Panc1 (cell line): ENCODE results near the gene RBBP4. TPM values are rescaled to one million over a fixed set of nuclear protein-coding genes. Genes with fewer than 3 reads are reported as not detected.

Source experiments
- ATAC-seq: fragments of 200-7000 bp; cut with Tn5 transposase; 2 replicates; pipeline ENCODE4 v1.9.1; 2020; ENCODE audit warnings: mild to moderate bottlenecking, moderate library complexity
- BruUV-seq: library from RNA; stranded (reverse); fragments of 400-500 nt; replicated peaks from 2 replicates; lab custom pipeline; 2021; lab: Mats Ljungman, UMichigan
- CTCF ChIA-PET: fragments of 300-600 bp; sonication (Branson Sonifier 250); formaldehyde crosslinking; loops from one replicate; lab custom pipeline; 2022; ENCODE audit warnings: antibody characterized with exemption; lab: Charles Lee
- POLR2A ChIA-PET: fragments of 300-600 bp; sonication (Branson Sonifier 250); formaldehyde crosslinking; loops from one replicate; lab custom pipeline; 2022; ENCODE audit warnings: antibody characterized with exemption; lab: Charles Lee
- DNase-seq: peaks from one replicate; pipeline ENCODE4 v3.0.0-alpha.2; 2010; ENCODE audit warnings: low read depth, low spot score
- H3K27ac ChIP-seq: 2 replicates; pipeline ENCODE4 v1.5.1; 2011; ENCODE audit warnings: mild to moderate bottlenecking, low read length, inconsistent platforms
- H3K27me3 ChIP-seq: fragments of 200-500 bp; sonication (Bioruptor generic); 2 replicates; pipeline ENCODE4 v1.6.0; 2014; ENCODE audit warnings: low read length, inconsistent platforms; ENCODE audit not compliant: control insufficient read depth, insufficient read depth
- H3K36me3 ChIP-seq: fragments of 200-500 bp; sonication (Bioruptor generic); 2 replicates; pipeline ENCODE4 v1.5.1; 2014; ENCODE audit warnings: inconsistent platforms, mild to moderate bottlenecking, low read length, moderate library complexity; ENCODE audit not compliant: control insufficient read depth, insufficient read depth
- H3K4me1 ChIP-seq: 2 replicates; pipeline ENCODE4 v1.5.1; 2011; ENCODE audit warnings: inconsistent platforms, mild to moderate bottlenecking, low read length, moderate library complexity; ENCODE audit not compliant: control insufficient read depth, insufficient read depth
- H3K4me3 ChIP-seq, 2 experiments: 2 replicates each; pipeline ENCODE4 v1.5.1; 2011 to 2012; ENCODE audit warnings: low read depth in 2 of 2, low read length in 2 of 2, mild to moderate bottlenecking in 2 of 2, inconsistent platforms in 1 of 2, moderate library complexity in 1 of 2
- H3K9me3 ChIP-seq: fragments of 200-500 bp; sonication (Bioruptor generic); 2 replicates; pipeline ENCODE4 v1.5.1; 2014; ENCODE audit warnings: low read depth, mild to moderate bottlenecking, inconsistent platforms, low read length, moderate library complexity; ENCODE audit not compliant: control insufficient read depth, insufficient read depth
- CTCF ChIP-seq: fragments of 450-650 bp; IDR thresholded peaks from 2 replicates; pipeline ENCODE4 v1.5.1; 2017; ENCODE audit warnings: mild to moderate bottlenecking
- POLR2AphosphoS5 ChIP-seq: IDR thresholded peaks from 2 replicates; pipeline ENCODE4 v1.6.1; 2012; ENCODE audit warnings: mild to moderate bottlenecking, low read depth, low read length, moderate library complexity
- REST ChIP-seq, 2 experiments: IDR thresholded peaks; 2 replicates each; pipeline ENCODE4 v1.6.1; 2011 to 2012; ENCODE audit warnings: low read depth in 2 of 2, control low read depth in 1 of 2, low read length in 1 of 2, mild to moderate bottlenecking in 1 of 2, moderate library complexity in 1 of 2; ENCODE audit not compliant: insufficient read depth in 1 of 2
- SIN3A ChIP-seq: IDR thresholded peaks from 2 replicates; pipeline ENCODE4 v1.6.1; 2012; ENCODE audit warnings: low read depth, mild to moderate bottlenecking, low read length, moderate library complexity, borderline replicate concordance; ENCODE audit not compliant: insufficient read depth
- TCF7L2 ChIP-seq: IDR thresholded peaks from 2 replicates; pipeline ENCODE4 v1.6.1; 2011; ENCODE audit warnings: mild to moderate bottlenecking, low read depth, low read length, inconsistent platforms
- in situ Hi-C: cut with HindIII; loops from 2 replicates; pipeline ENCODE4 v1.10.0; 2016; ENCODE audit warnings: low sequenced_read_pairs, low pct_unique_long_range_greater_than_20kb
- intact Hi-C: fragments of 100-400 bp; cut with micrococcal nuclease; formaldehyde crosslinking; loops from one replicate; pipeline ENCODE4 v1.10.0; 2022; ENCODE audit not compliant: unreplicated experiment
- total RNA-seq: library from RNA; stranded (reverse); gene quantifications from one replicate; pipeline ENCODE4 v1.2.1, GENCODE V29; 2021; ENCODE audit not compliant: unreplicated experiment

Gene RBBP4
- total RNA-seq, 1 experiment from 2014 or later, result 376 TPM

- no peak overlapping the region for H3K4me3 ChIP-seq
- no peak overlapping the region; the same call in 1 of the 2 replicates for H3K27ac ChIP-seq
- no peaks in the 10 kb centered on the region for H3K9me3 ChIP-seq
- in situ Hi-C loops, result loop anchor here (10.0 kb wide), 1 partner anchor 48 kb away; no protein-coding TSS in a partner anchor
- no peak for TF ChIP-seq SIN3A
- TF ChIP-seq TCF7L2, result no peak
- no peak for TF ChIP-seq REST (IDR thresholded peaks at IDR 0.05; ENCODE audit: insufficient read depth in 1 of 2, low read depth in 2 of 2, low read length in 1 of 2)
- TF ChIP-seq CTCF, result no peak
- no peak for TF ChIP-seq POLR2AphosphoS5
- peaks cover 5% of the 10 kb centered on the region; the same call in 1 of the 2 replicates for H3K4me1 ChIP-seq
- no peaks in the 10 kb centered on the region for H3K27me3 ChIP-seq
- ATAC-seq (peak; percentile 67), DNase-seq (no peak)
- intact Hi-C loops, result no loop called here
- ChIA-PET CTCF (no interaction called here), POLR2A (no interaction called here)
- H3K36me3 ChIP-seq, result no peaks in the 10 kb centered on the region
- no TSS peak for BruUV-seq
These were observed 65.5 kb downstream of the RBBP4 start for GRCh38 chr1:32716312-32717148.

GRCh38 chr1:32717503-32717902 is 66.5 kb downstream of the RBBP4 start:
- TF ChIP-seq CTCF, result no peak
- TF ChIP-seq SIN3A, result no peak
- TF ChIP-seq TCF7L2, result no peak
- TF ChIP-seq POLR2AphosphoS5, result no peak
- no peak for TF ChIP-seq REST (IDR thresholded peaks at IDR 0.05; ENCODE audit: insufficient read depth in 1 of 2, low read depth in 2 of 2, low read length in 1 of 2)
- DNase-seq (no peak), ATAC-seq (no peak)
- Histone ChIP-seq H3K27me3 (no peaks in the 10 kb centered on the region), H3K4me1 (peaks cover 5% of the 10 kb centered on the region; the same call in 1 of the 2 replicates), H3K4me3 (no peak overlapping the region), H3K27ac (no peak overlapping the region), H3K9me3 (no peaks in the 10 kb centered on the region), H3K36me3 (no peaks in the 10 kb centered on the region)
- intact Hi-C loops, result no loop called here
- in situ Hi-C loops, result loop anchor here (10.0 kb wide), 1 partner anchor 47 kb away; no protein-coding TSS in a partner anchor
- CTCF ChIA-PET, result interaction anchor here (0.6 kb wide), 1 partner anchor 28 kb away, joined by 3 read pairs; no protein-coding TSS in a partner anchor
- POLR2A ChIA-PET, result no interaction called here
- BruUV-seq, result no TSS peak
